Gastroesophageal sphincter (tissue), 3 donors: ENCODE data around the gene CARD16.
"Not testable (repeated sequence)": the region's sequence is repeated elsewhere in the genome, so short reads cannot be mapped to it uniquely, and the experiment has no call there.

ENCODE experiments used
- CTCF ChIP-seq, 4 experiments: fragments of 200-600 bp in 2 of 4; fragments of 450-650 bp in 2 of 4; sonication (generic) in 1 of 4; IDR thresholded peaks; one replicate each; pipeline ENCODE4 v1.5.1; 2017 to 2019; ENCODE audit warnings: antibody characterized with exemption in 4 of 4, mild to moderate bottlenecking in 2 of 4, moderate library complexity in 2 of 4
- POLR2A ChIP-seq, 2 donors: fragments of 450-650 bp; IDR thresholded peaks; one replicate each; pipeline ENCODE4 v1.6.1; 2017; ENCODE audit warnings: antibody characterized with exemption in 2 of 2, mild to moderate bottlenecking in 2 of 2, moderate library complexity in 1 of 2
- POLR2AphosphoS5 ChIP-seq: sonication (generic); formaldehyde crosslinking; IDR thresholded peaks from one replicate; pipeline ENCODE4 v1.6.1; 2017; ENCODE audit warnings: antibody characterized with exemption

DNA sequence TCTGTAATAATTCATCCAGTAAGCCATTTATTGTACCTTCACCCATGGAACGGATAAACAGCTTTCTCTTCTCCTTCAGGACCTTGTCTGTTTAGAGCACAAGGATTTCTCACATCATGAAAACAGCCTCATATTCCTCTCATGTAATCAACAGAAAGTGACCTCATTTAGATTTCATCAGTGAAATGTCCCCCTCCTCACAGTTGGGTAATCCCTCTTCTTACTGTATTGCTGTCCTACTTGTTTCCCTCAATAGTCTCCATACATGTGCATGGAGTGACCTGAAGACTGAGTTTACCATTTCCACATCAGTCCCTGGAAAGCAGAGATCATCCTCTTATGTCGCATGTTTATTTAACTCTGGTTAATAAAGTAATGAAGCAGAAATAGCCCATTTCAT lies 10.7 kb downstream of the CARD16 start:
- TF ChIP-seq CTCF (IDR thresholded peaks at IDR 0.05); POLR2A (IDR thresholded peaks at IDR 0.05); POLR2AphosphoS5: not testable (repeated sequence)
